GM19035 (cell line): ENCODE data around the gene SCLT1.
"Not testable (repeated sequence)": the region's sequence is repeated elsewhere in the genome, so short reads cannot be mapped to it uniquely, and the experiment has no call there.

Source experiments
- ATAC-seq: cut with Tn5 transposase; IDR thresholded peaks from one replicate; pipeline ENCODE4 v1.9.1; 2021; ENCODE audit not compliant: unreplicated experiment

SCLT1 gene

DNA sequence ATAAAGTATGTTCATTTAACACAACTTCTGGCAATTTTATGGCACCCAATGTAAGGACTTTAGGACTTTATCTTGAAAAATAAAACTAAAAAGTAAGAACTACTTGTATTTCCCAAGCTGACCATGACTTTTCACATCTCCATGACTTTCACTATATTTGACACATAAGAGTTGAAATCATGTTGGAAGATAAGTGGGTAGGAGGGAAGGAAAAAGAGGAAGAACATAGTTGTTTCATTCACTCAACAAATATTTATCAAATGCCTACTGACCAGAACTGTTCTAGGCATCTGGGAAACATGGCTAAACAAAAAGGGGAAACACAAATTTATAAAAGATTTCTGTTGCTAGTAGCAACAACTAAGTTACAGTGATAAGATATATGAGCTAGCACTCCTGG lies 16.0 kb downstream of the SCLT1 start:
- ATAC-seq: no peak

DNA sequence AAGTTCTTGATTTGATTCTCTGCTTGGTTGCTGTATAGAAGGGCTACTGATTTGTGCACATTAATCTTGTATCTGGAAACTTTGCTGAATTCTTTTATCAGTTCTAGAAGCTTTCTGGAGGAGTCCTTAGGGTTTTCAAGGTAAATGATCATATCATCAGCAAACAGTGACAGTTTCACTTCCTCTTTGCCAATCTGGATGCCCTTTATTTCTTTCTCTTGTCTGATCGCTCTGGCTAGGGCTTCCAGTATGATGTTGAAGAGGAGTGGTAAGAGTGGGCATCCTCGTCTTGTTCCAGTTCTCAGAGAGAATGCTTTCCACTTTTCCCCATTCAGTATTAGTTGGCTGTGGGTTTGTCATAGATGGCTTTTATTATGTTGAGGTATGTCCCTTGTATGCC lies 23.8 kb downstream of the SCLT1 start:
- not testable (repeated sequence) for ATAC-seq

DNA sequence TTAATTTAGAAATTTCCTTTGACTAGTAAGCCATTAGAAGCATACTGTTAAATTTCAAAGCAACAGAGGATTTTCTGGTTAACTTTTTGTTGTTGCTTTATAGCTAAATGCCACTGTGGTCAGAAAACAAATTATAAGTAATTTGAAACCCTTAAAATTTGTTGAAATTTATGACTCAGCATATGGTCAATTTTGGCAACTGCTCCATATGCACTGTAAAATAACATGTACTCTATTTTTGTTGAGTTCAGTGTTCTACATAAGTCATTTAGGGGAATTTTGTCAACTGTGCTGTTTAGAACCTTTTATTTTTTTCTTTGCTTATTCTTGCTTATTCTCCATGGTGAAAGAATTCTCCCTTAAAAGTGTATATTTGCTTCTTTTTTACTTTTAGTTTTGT lies 28.6 kb downstream of the SCLT1 start:
- no peak for ATAC-seq

DNA sequence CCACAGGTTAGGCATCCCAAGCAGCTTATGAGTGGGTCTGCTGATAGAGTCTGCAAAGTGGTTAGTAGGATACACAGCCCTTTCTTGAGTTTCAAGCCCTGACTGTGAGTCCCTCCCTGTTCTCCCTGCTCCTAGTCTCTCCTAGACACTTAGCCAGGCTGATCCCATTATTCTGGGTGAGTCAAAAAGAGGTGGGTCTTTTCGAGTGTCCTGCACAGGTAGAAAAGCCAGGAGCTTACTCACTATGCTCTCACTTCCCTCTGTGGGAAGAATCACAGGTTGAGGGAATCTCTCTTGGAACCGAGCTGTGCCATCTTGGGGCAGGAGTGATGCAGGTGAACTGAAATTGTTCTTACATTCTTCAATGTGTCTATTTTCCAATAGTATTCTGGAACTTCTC lies 29.7 kb downstream of the SCLT1 start:
- no peak for ATAC-seq

- no peak for ATAC-seq
Observed at GRCh38 chr4:129062580-129062979, 30.8 kb downstream of the SCLT1 start.

DNA sequence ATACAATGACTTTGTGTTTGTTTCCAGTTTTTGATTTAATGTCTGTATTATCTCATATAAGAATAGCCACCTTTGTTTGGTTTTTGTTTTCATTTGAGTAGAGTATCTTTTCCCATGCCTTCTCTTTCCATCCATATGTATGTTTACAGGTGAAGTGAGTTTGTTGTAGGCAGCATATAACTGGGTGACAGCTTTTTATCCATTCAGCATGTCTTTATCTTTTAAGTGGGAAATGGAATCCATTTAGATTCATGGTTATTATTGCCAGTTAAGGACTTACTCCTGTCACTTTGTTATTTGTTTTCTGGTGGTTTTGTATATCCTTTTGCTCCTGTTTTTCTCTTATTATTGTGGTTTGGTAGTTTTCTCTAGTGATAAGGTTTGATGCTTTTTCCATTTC lies 34.3 kb downstream of the SCLT1 start:
- no peak for ATAC-seq

DNA sequence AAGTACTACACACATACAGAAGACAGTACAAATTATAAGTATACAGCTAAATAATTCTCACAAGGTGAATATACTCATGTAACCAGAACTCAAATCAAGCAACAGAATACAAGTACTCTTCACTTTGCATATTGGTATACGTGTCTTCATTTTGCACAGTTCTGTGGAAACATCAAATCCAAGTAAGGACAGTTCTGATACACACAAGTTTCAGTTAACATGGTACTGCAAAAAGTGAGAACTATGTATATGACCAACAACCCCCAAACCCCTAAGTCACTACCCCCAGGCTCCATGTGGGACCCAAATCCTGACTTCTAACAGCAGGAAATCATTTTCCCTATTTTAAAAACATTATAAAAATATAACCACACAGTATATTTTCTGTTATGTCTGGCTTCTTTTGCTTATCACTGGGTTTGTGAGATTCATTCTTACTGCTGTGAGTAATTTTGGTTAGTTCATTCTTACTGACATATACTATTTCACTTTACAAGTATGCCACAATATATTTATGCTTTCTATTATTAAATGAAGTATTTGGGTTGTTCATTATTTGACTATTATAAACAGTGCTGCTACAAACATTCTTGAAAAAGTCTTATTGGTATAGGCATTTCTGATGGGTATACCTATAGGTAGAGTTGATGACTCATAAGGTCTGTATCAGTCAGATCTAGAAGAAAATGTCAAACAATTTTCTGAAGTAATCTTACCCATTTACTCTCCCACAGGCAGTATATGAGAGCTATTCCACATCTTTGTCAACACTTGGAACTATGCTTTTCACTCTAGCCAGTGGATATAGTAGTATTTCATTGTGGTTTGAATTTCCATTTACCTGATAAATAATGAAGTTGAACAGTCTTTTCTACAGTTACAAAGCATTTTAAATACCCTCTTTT lies 47.0 kb downstream of the SCLT1 start:
- ATAC-seq: no peak

- ATAC-seq: no peak
Observed at GRCh38 chr4:129043523-129043922, 49.8 kb downstream of the SCLT1 start.

GRCh38 chr4:129040471-129040870 lies 52.9 kb downstream of the SCLT1 start:
- ATAC-seq: no peak

- ATAC-seq: no peak
Observed at GRCh38 chr4:129037093-129037492, 56.2 kb downstream of the SCLT1 start.

- ATAC-seq: no peak
Observed at GRCh38 chr4:129014566-129015509, 78.5 kb downstream of the SCLT1 start.

DNA sequence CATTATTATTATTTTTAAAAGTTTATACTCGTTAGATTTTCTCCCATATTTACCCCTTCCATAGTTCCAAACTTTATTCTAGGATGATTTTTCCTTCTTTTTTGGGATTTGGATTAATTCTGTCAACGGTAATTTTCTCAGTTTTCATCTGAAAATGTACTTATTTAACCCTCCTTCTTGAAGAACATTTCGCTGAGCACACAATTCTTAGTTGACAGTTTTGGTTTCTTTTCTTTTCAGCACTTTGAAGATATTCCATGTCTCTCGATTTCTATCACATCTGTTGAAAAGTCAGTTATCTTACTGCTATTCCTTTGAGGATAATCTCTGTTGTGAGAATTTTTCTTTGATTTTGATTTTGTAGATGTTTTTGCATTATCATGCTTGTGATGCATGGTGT lies 85.2 kb downstream of the SCLT1 start:
- ATAC-seq: no peak

GRCh38 chr4:128986908-128987307 lies 106.4 kb downstream of the SCLT1 start:
- ATAC-seq: no peak

DNA sequence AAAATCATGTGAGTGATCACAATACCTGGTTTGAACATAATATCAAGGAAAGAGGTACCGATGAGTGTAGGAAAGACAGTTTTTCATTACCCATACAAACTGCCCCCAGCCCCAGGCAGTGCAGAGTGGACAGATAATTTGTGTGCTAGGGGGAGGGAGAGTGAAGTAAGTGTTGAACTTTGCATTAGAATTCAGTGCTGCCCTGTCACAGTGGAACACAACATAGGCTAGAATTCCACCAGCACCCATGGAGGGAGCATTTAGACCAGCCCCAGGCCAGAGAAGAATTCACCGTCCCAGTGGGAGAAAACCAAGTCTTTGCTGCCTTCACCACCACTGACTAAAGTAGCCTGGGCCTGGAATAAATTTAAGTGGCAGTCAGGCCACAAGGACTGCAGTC lies 107.3 kb downstream of the SCLT1 start:
- ATAC-seq: no peak

GRCh38 chr4:128983771-128984485 lies 109.4 kb downstream of the SCLT1 start:
- ATAC-seq: no peak

DNA sequence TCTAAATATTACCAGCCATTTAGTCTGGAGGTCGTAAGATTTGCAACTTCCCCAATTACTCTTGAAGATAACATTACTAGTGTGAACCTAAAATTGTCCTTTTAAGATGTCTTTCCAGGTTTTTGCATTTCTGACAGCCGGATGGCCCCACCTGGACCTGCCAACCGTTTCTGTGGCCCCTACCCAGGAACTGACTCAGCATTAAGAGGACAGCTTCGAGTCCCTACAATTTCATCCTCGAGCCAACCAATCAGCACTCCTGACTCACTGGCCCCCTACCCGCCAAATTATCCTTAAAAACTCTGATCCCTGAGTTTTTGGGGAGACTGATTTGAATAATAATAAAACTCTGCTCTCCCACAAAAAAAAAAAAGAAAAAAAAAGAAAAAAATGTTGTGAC lies 112.0 kb downstream of the SCLT1 start:
- ATAC-seq: no peak

DNA sequence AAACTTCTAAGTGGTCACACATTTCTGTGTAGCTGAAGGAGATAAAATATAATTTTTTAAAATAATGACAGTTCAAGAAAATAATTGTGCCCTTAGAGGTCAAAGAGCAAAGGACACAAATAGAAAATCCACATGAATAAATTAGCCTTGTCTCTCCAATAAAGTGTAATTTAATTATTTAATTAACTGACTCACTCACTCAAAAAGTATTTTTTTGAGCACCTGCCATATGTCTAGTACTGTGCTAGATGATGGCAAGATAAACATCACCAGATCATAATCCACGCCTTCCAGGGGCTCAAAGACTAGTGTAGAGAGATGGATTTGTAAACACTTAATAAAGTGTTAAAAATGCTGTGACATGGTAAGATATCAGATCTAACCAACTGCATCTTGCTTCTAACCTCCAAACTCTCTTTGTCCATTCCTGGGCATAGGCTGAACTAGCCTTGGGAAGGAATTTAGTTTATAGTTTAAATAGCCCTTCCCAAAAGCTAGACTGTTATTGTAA lies 112.5 kb downstream of the SCLT1 start:
- ATAC-seq: no peak

- ATAC-seq: no peak
Observed at GRCh38 chr4:128979934-128980333, 113.4 kb downstream of the SCLT1 start.

- ATAC-seq: no peak
Observed at GRCh38 chr4:128978985-128979384, 114.4 kb downstream of the SCLT1 start.

GRCh38 chr4:128974136-128974581 lies 119.2 kb downstream of the SCLT1 start:
- no peak for ATAC-seq

GRCh38 chr4:128973384-128973783 lies 120.0 kb downstream of the SCLT1 start:
- no peak for ATAC-seq
